Measurements from ENCODE around the gene PAK1.
"Not testable (repeated sequence)": the region's sequence is repeated elsewhere in the genome, so short reads cannot be mapped to it uniquely, and the experiment has no call there.

The PAK1 gene

DNA sequence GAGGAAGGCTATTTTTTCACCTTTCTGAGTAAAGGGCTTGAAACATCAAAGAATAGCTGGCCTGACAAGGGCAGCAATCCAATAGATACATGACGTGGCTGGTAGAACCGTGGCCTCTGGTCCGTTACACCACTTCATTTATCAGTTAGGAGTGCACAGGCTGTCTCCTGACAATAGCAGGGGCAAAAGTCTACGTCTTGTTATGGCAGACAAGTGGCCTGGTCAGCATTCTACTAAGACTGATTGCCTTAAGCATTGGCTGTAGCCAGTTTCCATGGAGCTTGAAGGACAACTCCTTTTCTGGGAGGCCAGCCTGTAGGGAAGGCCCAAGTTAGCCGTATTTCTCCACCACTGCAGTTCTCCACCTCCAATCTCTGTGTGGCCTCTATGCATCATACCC is 163.2 kb downstream of the PAK1 start:
- no peak overlapping the region for H3K9ac ChIP-seq
- TF ChIP-seq Cebpa-rat (IDR thresholded peaks at IDR 0.05) = no peak
- H3K4me3 ChIP-seq = no peak overlapping the region
- H3K4me2 ChIP-seq = no peak overlapping the region
- no peak overlapping the region for H3K27ac ChIP-seq
- H4K20me1 ChIP-seq = no peaks in the 10 kb centered on the region
- H3K4me1 ChIP-seq = no peaks in the 10 kb centered on the region
- no peaks in the 10 kb centered on the region for H3K27me3 ChIP-seq
- H3K36me3 ChIP-seq = no peaks in the 10 kb centered on the region
- H3K9me3 ChIP-seq = no peaks in the 10 kb centered on the region

DNA sequence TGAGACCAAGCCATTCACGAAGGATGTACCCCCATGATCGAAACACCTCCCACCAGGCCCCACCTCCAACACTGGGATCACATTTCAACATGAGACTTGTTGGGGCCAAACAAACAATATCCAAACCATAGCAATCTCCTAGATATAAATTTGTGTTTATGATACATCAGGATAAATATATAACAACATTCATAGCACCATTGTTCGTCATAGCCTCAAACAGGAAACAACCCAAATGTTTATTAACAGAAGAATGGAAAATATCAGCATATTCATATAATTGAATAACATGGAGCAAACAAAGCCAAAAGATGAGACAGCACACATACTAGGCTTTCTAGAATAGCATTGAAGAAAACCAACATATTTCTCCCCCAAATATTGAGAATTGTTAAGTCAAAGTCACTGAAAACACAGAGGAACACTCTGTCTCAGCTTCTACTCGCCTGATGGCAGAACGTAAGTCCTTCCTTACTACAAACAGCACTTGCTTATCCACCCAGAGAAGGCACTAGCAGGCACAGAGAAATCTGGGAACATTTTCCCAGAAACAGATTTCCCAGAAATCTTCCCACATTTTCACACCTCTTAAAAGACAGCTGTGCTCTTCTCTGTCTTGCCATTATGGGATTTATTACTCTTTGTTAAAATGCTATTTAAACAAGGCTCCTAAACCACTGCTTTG is 164.4 kb downstream of the PAK1 start:
- H3K36me3 ChIP-seq = no peaks in the 10 kb centered on the region
- H3K9ac ChIP-seq = no peak overlapping the region
- H3K4me1 ChIP-seq = no peaks in the 10 kb centered on the region
- TF ChIP-seq Cebpa-rat (IDR thresholded peaks at IDR 0.05) = no peak
- H3K27me3 ChIP-seq = no peaks in the 10 kb centered on the region
- no peaks in the 10 kb centered on the region for H4K20me1 ChIP-seq
- no peaks in the 10 kb centered on the region for H3K9me3 ChIP-seq
- H3K4me2 ChIP-seq = no peak overlapping the region
- no peak overlapping the region for H3K27ac ChIP-seq
- H3K4me3 ChIP-seq = no peak overlapping the region

DNA sequence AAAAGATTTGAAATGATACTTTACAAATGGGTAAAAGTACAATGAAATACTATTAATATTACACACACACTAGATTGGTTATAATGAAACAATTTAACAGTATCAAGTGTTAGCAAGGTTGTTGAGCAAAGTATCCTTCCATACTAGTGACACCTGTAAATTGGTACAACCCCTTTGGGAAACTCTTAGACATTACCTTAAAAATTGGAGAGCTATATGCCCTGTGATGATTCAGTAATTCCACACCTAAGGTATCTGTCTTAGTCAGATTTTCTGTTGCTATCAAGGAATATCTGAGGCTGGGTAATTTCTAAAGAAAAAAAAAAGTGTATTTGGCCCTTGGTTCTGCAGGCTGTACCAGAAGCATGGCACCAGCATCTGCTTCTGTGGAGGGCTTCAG is 165.1 kb downstream of the PAK1 start:
- Histone ChIP-seq H3K9ac (no peak overlapping the region), H4K20me1 (no peaks in the 10 kb centered on the region), H3K4me1 (no peaks in the 10 kb centered on the region), H3K4me2 (no peak overlapping the region), H3K27me3 (no peaks in the 10 kb centered on the region), H3K27ac (no peak overlapping the region), H3K9me3 (no peaks in the 10 kb centered on the region), H3K36me3 (no peaks in the 10 kb centered on the region), H3K4me3 (no peak overlapping the region)
- TF ChIP-seq Cebpa-rat (IDR thresholded peaks at IDR 0.05) = no peak

- H3K27ac ChIP-seq = no peak overlapping the region
- no peaks in the 10 kb centered on the region for H3K9me3 ChIP-seq
- H3K4me1 ChIP-seq = no peaks in the 10 kb centered on the region
- H4K20me1 ChIP-seq = no peaks in the 10 kb centered on the region
- H3K4me3 ChIP-seq = no peak overlapping the region
- H3K27me3 ChIP-seq = no peaks in the 10 kb centered on the region
- no peaks in the 10 kb centered on the region for H3K36me3 ChIP-seq
- no peak overlapping the region for H3K4me2 ChIP-seq
- no peak for TF ChIP-seq Cebpa-rat (IDR thresholded peaks at IDR 0.05)
- H3K9ac ChIP-seq = no peak overlapping the region
Observed at GRCh38 chr11:77303328-77303727, 170.6 kb downstream of the PAK1 start.

GRCh38 chr11:77302752-77303151 is 171.1 kb downstream of the PAK1 start:
- Histone ChIP-seq H3K27ac (no peak overlapping the region), H3K4me3 (no peak overlapping the region), H3K27me3 (no peaks in the 10 kb centered on the region), H3K9me3 (no peaks in the 10 kb centered on the region), H3K36me3 (no peaks in the 10 kb centered on the region), H3K4me2 (no peak overlapping the region), H3K4me1 (no peaks in the 10 kb centered on the region), H3K9ac (no peak overlapping the region), H4K20me1 (no peaks in the 10 kb centered on the region)
- no peak for TF ChIP-seq Cebpa-rat (IDR thresholded peaks at IDR 0.05)

GRCh38 chr11:77301510-77301909 is 172.4 kb downstream of the PAK1 start, which contains the start of gene GDPD4:
TSS of gene GDPD4 (minus strand) at chr11:77301686. CDS start at chr11:77285137, 16,549 bp downstream.
- Histone ChIP-seq H4K20me1 (no peaks in the 10 kb centered on the region), H3K27ac (no peak within 1 kb of the TSS)
- no peak for TF ChIP-seq Cebpa-rat (IDR thresholded peaks at IDR 0.05)

GRCh38 chr11:77300695-77301094 is 173.2 kb downstream of the PAK1 start:
- no peak overlapping the region for H3K4me2 ChIP-seq
- no peak overlapping the region for H3K27ac ChIP-seq
- H3K9ac ChIP-seq = no peak overlapping the region
- H4K20me1 ChIP-seq = no peaks in the 10 kb centered on the region
- no peak for TF ChIP-seq Cebpa-rat (IDR thresholded peaks at IDR 0.05)
- H3K27me3 ChIP-seq = no peaks in the 10 kb centered on the region
- H3K4me1 ChIP-seq = no peaks in the 10 kb centered on the region
- no peak overlapping the region for H3K4me3 ChIP-seq
- H3K9me3 ChIP-seq = no peaks in the 10 kb centered on the region
- H3K36me3 ChIP-seq = no peaks in the 10 kb centered on the region

More at GRCh38 chr11:77301510-77301909, 172.4 kb downstream of the PAK1 start, which contains the start of gene GDPD4:
- H3K27me3 ChIP-seq = no peaks in the 10 kb centered on the region
- no peak within 1 kb of the TSS for H3K4me2 ChIP-seq
- no peaks in the 10 kb centered on the region for H3K9me3 ChIP-seq
- no peaks in the 10 kb centered on the region for H3K36me3 ChIP-seq
- H3K4me3 ChIP-seq = no peak within 1 kb of the TSS
- no peaks in the 10 kb centered on the region for H3K4me1 ChIP-seq
- H3K9ac ChIP-seq = no peak within 1 kb of the TSS

DNA sequence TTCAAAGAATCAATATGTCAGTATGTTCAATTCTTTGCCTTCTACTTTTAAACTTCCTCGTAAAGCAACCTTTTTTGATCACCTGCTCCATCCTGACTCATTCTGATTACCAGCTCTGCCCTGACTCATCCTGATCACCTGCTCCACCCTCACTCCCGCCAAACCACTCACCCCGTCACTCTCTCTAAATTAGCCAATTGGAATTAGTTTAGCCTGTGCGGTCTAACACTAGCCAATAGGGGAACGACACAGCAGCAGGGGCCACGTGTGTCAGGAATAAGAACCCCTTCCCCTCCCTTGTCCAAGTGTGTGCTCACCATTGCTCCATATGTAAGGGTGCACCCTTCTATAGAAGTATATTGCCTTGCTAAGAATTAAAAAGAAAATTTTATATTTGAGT is 173.9 kb downstream of the PAK1 start:
- not testable (repeated sequence) for H3K4me2 ChIP-seq, H3K9ac ChIP-seq, H3K27ac ChIP-seq

DNA sequence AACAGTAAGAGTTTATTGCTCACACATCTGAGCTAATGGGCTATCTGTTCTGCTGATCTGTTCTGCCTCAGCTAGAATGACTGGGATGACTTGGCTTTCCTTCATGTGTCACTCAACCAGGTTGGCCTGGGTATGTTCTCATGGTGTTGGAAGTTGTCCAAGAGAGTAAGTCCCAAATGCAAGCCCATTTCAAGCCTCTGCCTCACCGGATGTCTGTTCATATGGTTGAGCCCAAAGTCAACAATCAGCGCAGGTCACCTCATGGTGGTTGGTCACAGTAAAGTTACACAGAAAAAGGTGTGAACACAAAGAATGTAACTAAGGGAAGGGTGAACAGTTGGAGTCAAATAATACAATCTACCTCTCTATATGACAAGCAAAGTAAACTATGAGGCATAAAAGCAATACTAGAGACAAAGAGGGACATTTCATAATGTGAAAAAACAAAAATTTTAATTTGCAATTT is 174.3 kb downstream of the PAK1 start:
- Histone ChIP-seq H3K27ac (no peak overlapping the region), H3K36me3 (no peaks in the 10 kb centered on the region), H3K4me1 (no peaks in the 10 kb centered on the region), H3K4me2 (no peak overlapping the region), H3K4me3 (no peak overlapping the region), H4K20me1 (no peaks in the 10 kb centered on the region), H3K9me3 (no peaks in the 10 kb centered on the region), H3K27me3 (no peaks in the 10 kb centered on the region), H3K9ac (no peak overlapping the region)
- no peak for TF ChIP-seq Cebpa-rat (IDR thresholded peaks at IDR 0.05)

More for the DNA sequence above, 173.9 kb downstream of the PAK1 start:
- not testable (repeated sequence) for H4K20me1 ChIP-seq, H3K27me3 ChIP-seq, H3K4me1 ChIP-seq, H3K36me3 ChIP-seq, H3K4me3 ChIP-seq, H3K9me3 ChIP-seq

GRCh38 chr11:77294040-77294439 is 179.9 kb downstream of the PAK1 start:
- Histone ChIP-seq H3K4me1 (no peaks in the 10 kb centered on the region), H3K27ac (no peak overlapping the region), H3K27me3 (no peaks in the 10 kb centered on the region), H4K20me1 (no peaks in the 10 kb centered on the region), H3K4me3 (no peak overlapping the region), H3K9ac (no peak overlapping the region), H3K36me3 (no peaks in the 10 kb centered on the region), H3K4me2 (no peak overlapping the region), H3K9me3 (no peaks in the 10 kb centered on the region)
- no peak for TF ChIP-seq Cebpa-rat (IDR thresholded peaks at IDR 0.05)

- H3K27ac ChIP-seq = no peak overlapping the region
- no peak overlapping the region for H3K4me2 ChIP-seq
- H3K9ac ChIP-seq = no peak overlapping the region
- H3K4me3 ChIP-seq = no peak overlapping the region
- no peaks in the 10 kb centered on the region for H4K20me1 ChIP-seq
- no peaks in the 10 kb centered on the region for H3K4me1 ChIP-seq
- H3K9me3 ChIP-seq = no peaks in the 10 kb centered on the region
- TF ChIP-seq Cebpa-rat (IDR thresholded peaks at IDR 0.05) = no peak
- H3K36me3 ChIP-seq = no peaks in the 10 kb centered on the region
- H3K27me3 ChIP-seq = no peaks in the 10 kb centered on the region
Observed at GRCh38 chr11:77289737-77290136, 184.2 kb downstream of the PAK1 start.

Measured in BLaER1 (cell line).